Eye (tissue), 1 donor: ENCODE results near the gene RASAL1.

ENCODE experiments used
- DNase-seq: peaks from one replicate; pipeline ENCODE4 v3.0.0-alpha.2; 2015

The RASAL1 gene

GRCh38 chr12:113115455-113116126 is 20.0 kb downstream of the RASAL1 start:
- no peak for DNase-seq

- no peak for DNase-seq
Measured at GRCh38 chr12:113114447-113115178, 20.9 kb downstream of the RASAL1 start.

DNA sequence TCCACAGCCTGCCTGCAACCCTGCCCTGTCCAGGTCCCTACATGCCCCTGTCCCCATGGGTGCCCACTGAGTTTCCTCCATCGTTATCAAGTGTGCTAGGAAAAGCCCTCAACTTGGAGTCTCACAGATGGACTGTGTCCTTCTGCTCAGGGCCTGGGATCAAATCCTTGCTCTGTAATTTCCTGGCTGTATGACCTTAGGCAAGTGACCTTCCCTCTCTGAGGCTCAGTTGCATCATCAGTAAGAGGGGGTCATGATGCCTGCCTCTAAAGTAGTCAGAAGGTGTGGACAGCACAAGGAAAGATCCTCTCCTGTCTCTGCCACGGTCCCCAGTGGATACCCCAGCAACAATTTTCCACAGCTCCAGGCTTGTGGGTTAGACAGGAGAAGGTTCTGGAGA is 22.2 kb downstream of the RASAL1 start:
- DNase-seq: no peak

DNA sequence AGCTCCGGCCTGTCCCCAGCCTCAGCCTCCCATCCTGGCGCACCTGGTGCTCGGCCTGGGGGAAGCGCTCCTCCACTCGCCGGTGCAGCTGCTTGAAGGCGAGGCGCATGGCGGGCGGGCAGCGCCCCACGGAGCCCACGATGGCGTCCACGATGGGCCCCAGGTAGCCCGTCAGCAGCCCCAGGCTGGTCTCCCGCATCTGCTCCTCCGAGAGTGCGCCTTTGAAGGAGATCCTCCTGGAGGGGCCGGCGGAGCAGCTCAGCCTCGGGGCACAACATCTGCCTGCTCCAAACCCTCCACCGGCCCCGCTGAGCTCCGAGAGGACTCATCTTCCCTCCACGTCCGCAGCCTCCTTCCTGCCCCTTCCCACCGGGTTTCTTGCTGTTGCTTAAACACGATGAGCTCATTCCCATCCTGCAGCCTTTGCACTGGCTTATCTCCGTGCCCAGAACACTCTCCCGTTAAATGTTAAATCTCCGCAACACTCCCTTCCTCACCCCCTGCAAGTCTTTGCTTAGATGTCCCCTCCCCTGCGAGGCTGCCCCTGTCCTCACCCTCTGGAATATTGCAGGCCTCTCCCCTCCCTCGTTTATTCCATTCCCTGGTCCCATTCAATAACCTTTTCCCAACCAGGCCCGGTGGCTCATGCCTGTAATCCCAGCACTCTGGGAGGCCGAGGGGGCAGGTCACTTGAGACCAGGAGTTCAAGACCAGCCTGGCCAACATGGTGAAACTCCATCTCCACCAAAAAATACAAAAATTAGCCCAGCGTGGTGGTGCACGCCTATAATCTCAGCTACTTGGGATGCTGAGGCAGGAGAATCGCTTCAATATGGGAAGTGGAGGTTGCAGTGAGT is 23.3 kb downstream of the RASAL1 start:
- DNase-seq: no peak

DNA sequence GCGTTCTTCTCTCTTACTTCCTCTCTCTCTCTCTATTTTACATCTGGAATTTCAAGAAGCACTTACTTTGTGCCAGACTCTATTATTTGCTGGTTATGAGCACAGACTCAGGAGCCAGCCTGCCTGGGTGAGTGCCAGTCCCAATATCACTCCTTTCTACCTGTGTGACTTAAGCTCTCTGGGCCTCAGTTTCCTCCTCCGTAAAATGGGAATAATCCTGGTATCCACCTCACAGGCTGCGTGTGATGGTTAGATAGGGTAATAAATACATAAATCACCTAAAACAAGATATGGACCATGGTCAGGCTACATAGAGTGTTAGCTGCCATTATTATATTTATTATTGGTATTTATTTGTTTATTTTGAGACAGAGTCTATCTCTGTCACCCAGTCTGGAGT is 24.3 kb downstream of the RASAL1 start:
- no peak for DNase-seq

GRCh38 chr12:113109872-113110599 is 25.5 kb downstream of the RASAL1 start:
- DNase-seq: no peak

DNA sequence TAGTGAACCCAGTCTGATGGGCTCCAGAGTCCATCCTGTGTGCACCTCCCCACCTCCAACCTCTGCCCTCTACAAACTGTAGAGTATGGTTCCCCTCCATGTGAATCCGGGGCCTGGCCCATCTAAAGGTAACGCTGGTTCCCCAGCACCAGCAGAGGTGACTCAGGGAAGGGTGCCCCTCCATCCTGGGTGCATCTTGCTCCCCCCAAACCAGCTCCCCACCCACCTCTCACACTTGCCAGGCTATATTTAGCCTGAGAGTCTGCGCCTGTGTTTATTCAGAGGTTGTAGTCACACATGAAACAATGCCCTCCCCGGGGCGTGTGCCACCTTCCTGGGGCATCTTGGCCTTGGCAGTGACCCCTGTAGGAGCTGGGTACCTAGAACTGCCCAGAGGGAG is 26.2 kb downstream of the RASAL1 start:
- no peak for DNase-seq

- no peak for DNase-seq
Measured at GRCh38 chr12:113108308-113108707, 27.3 kb downstream of the RASAL1 start.

DNA sequence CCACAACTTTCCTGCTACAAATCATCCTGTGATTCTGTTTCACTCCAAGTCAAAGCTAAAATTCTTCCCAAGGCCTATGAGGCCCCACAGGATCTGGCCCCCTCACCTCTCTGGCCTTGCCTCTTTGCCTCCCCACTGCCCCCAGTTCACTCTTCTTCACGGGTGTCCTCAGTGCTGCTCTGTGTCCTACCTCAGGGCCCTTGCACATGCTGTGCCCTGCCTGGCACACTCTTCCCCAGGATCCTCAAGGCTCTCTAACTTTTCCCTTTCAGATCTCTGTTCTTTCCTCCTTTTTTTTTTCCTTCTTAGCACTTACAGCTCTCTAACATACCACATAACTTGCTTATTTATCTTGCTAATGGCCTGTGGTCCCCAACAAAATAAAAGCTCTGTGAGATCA is 29.2 kb downstream of the RASAL1 start:
- no peak for DNase-seq

GRCh38 chr12:113105606-113106271 is 29.8 kb downstream of the RASAL1 start:
- DNase-seq: no peak

GRCh38 chr12:113104953-113105510 is 30.5 kb downstream of the RASAL1 start:
- no peak for DNase-seq

GRCh38 chr12:113103756-113104450 is 31.7 kb downstream of the RASAL1 start:
- DNase-seq: no peak

DNA sequence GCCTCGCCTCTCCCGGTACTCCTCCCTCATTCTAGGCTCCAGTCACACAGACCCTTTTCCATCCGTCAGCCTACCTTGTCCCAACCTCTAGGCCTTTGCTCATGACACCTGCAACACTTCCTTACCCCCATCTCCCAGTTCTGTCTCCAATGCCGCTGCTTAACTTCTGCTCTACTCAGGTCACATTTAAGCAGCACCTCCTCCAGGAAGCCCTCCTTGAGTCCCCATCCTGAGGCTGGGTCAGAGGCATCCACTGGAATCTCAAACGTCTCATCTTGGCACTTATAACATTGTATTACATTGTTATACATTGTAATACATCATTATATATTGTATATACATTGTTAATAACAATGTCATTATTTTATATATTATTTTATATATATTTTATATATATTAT is 32.8 kb downstream of the RASAL1 start:
- no peak for DNase-seq

DNA sequence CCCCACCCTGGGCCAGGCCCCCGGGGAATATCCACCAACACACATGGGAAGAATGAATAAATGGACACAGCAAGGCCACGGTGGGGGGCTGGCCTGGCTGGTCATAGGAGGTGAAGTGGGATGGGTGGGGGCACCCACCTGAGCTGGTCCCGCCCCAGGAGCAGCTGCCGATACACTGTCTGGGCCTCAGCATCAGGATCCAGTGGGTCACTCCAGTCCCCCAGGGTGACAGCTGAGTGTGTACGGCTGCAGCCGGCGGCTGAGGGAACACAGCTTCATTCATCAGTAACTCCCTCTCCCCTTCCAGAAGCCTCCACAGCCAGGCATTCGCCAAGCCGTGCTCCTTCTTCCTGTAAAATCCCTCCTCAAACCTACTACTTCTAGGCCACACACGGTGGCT is 33.8 kb downstream of the RASAL1 start:
- DNase-seq: no peak

DNA sequence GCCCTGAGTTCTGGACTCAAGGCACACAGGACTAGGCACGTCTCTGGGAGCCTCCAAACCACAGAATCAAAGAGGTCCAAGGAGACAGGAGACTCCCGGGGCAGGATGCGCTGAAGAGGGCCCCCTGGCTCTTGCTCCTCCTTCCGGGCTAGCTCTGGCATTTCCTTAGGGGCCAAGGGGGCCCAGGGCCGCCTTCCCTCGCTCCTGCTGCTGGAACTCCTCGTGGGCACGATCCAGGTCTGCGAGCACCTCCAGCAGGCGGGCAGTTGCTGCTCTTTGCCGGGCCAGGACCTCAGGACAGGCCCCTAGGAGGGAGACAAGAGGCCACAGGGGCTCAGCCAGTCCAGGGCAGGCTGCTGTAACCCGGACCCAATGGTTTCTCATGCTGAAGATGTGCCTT is 35.8 kb downstream of the RASAL1 start:
- no peak for DNase-seq

DNA sequence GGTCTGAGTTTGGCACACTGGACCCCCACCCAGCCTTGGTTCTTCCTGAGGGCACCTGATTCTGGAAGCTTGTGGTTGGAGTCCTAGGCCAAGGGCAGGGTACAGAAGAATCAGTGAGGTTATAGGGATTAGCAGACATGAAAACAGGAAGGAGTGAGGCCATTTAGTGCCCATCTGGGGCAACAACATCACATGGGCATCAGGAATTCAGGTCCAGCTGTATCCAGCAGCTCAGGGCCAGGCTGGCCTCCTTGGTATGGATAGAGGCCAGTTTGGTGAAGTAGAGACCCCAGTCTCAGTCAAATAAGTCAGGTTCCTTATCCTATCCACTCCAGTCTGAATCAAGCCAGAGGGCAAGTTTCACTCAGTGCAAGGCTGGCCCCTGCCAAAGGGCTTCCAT is 36.2 kb downstream of the RASAL1 start:
- DNase-seq: no peak

GRCh38 chr12:113098441-113099028 is 37.0 kb downstream of the RASAL1 start:
- DNase-seq: peak; percentile 85

DNA sequence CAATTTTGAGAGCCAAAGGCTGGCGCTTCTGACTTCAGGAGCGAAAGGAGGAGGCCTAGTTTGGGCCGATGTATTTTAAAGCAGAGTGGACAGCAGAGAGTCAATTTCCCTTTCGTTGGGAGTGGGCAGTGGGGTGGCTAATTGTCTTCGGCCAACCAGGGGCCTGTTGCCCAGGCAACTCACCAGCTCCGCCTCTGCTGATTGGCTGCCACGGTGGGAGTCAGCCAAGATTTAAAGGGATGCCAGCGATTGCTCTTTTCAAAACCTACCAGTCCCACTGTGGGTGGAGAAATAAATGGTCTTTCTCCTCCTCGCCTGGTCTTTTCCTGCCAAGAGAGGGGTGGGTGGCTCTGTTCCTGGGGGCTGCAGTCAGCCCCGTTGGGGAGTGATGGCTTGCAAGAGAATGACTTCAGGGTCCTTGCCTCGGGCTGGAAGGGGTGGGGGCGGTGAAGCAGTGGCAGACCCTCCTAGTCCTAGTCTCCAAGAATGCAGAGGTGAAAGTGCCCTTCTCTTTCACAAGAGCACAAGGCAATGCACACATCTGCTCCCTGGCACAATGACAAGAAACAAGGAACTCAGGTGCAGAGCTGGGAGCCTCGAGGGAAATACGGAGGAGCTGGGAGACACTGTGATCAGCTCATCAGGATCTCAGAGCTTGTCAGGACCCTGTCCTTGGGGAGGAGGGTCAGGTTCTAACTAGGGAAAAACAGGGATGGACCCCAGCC is 37.7 kb downstream of the RASAL1 start:
- DNase-seq: peak; percentile 83

DNA sequence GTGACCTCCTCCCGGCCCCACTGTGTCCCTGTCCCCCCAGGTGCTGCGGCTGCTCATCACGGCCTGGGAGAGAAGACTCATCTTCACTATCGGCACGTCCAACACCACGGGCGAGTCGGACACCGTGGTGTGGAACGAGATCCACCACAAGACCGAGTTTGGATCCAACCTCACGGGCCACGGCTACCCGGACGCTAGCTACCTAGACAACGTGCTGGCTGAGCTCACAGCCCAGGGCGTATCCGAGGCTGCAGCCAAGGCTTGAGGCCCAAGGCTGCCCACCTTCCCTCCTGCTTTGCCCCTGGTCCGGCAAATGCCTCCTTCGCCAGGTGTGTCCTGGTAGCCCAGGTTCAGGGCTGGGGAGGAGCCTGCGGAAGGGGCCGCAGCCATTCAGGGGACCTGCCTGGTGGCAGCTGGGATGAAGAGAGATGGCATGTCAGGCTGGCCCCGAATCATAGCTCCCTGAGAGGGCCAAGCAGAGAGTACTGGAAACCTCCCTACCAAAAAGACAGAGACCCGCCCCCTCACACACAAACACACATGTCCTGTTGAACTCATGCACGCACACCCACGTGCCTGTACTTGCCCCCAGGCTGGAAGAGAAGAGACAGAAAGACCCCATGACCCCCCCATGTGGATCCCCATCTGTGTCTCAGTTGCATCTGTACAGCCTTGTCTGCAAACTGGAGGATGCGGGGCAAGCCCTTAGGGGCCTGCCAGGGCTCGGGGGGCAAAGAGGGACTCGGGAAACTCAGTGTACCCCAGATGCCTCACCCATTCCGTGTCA is 38.7 kb downstream of the RASAL1 start:
- DNase-seq: no peak

DNA sequence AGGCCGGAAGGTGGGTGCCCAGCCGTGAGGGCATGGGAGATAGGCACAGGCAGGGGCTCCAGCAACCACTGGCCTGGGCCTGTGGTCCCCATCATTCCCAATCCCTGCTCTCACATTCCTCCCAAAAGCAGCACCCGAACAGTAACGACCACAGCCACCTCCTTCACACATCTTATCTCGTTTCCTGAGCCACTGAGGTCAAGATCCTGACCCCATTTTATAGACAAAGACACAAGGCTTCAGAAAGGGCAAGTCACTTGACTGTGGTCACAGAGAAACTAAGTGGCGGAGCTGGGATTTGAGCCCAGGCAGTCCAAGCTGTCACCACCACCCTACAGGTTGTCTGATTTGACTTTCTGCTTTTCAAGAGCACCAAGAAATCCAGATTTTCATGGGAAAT is 40.2 kb downstream of the RASAL1 start:
- no peak for DNase-seq
